ENCODE data around the gene PMP22. TPM values are rescaled to one million over a fixed set of nuclear protein-coding genes. Genes with fewer than 3 reads are reported as not detected.
A peak's percentile ranks its signal among the peaks of the same experiment; 100 is the strongest.

PMP22 gene
- total RNA-seq (2022) (0.83 and 1.7 TPM in 2 replicates), Bru-seq, nascent RNA (percentile 21 among the genes with signal in this experiment), BruChase-seq, experiment 1, labeled RNA remaining after a 6-hour chase (percentile 27 among the genes with signal in this experiment), BruChase-seq, experiment 2, labeled RNA remaining after a 2-hour chase (percentile 21 among the genes with signal in this experiment)
- long read RNA-seq, partial matches to known transcripts = 2 of 2 reads
- long read RNA-seq, other reads (novel, unspliced or antisense) = 0 of 2 reads

DNA sequence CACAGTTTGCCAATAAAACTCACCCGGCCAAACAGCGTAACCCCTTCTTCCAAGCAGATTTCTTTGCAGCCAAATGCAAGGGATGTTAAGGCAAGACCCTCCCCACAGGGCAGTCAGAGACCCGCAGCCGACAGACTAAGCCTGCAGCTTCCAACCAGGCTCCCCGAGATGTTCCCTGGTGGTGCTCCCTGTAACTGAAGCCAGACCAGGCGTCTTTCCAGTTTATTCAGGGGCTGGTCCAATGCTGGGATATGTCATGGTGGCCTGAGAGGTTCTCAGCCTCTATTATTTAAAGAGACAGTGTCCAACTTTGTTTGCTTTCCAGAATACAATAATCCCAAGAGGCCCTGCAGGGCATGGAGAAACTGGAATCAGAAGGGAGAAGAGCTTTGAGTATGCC, at the start of gene PMP22:
TSS of gene PMP22 (minus strand) at position 196 of the 400 bp plus-strand sequence. CDS start 4,599 bp downstream, outside the sequence.
- Mint-ChIP-seq H3K9me3 (ENCODE audit: low read depth, unreplicated experiment) (no peaks in the 10 kb centered on the region), H3K27me3 (ENCODE audit: unreplicated experiment) (peaks cover 72% of the 10 kb centered on the region), H3K4me3 (ENCODE audit: low read depth, unreplicated experiment) (no peak within 1 kb of the TSS), H3K4me1 (ENCODE audit: low read depth, unreplicated experiment) (peaks cover 18% of the 10 kb centered on the region), H3K27ac (ENCODE audit: unreplicated experiment) (no peak within 1 kb of the TSS), H3K36me3 (ENCODE audit: insufficient read depth, unreplicated experiment) (no peaks in the 10 kb centered on the region)
- no TSS peak for BruUV-seq (replicated peaks)
- intact Hi-C loops (cut with micrococcal nuclease; ENCODE audit: unreplicated experiment) = no loop called here
- TF ChIP-seq, protein P1, sequence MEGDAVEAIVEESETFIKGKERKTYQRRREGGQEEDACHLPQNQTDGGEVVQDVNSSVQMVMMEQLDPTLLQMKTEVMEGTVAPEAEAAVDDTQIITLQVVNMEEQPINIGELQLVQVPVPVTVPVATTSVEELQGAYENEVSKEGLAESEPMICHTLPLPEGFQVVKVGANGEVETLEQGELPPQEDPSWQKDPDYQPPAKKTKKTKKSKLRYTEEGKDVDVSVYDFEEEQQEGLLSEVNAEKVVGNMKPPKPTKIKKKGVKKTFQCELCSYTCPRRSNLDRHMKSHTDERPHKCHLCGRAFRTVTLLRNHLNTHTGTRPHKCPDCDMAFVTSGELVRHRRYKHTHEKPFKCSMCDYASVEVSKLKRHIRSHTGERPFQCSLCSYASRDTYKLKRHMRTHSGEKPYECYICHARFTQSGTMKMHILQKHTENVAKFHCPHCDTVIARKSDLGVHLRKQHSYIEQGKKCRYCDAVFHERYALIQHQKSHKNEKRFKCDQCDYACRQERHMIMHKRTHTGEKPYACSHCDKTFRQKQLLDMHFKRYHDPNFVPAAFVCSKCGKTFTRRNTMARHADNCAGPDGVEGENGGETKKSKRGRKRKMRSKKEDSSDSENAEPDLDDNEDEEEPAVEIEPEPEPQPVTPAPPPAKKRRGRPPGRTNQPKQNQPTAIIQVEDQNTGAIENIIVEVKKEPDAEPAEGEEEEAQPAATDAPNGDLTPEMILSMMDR (IDR thresholded peaks at IDR 0.05; ENCODE audit: unreplicated experiment) = no peak
- CTCF ChIA-PET = interaction anchor here (1.4 kb wide), 1 partner anchor 238 kb away, joined by 8 read pairs; no protein-coding TSS in a partner anchor
- DNase-seq = no peak

DNA sequence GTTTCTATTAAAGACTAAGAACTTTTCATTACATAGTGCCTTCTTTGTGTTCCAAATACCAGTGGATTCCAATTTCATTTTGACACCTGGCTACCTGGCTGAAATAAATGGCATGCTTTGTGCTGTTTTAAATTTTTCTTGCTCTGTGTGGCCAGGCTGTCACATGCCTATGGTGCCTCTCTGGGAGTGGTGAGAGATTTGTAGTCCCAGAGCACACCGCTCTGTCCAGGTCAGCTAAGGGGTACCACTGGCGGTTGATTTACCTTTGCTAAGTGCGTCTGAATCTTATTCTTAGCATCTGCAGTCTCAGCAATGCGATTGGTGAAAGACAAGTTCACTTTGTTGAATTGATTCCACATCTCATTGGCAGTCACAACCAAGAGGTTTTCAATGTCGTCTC, 46.9 kb upstream of the PMP22 start:
- Mint-ChIP-seq H3K4me3 (ENCODE audit: low read depth, unreplicated experiment) (no peak overlapping the region), H3K9me3 (ENCODE audit: low read depth, unreplicated experiment) (no peaks in the 10 kb centered on the region), H3K27me3 (ENCODE audit: unreplicated experiment) (peaks cover 28% of the 10 kb centered on the region), H3K4me1 (ENCODE audit: low read depth, unreplicated experiment) (no peaks in the 10 kb centered on the region), H3K36me3 (ENCODE audit: insufficient read depth, unreplicated experiment) (no peaks in the 10 kb centered on the region), H3K27ac (ENCODE audit: unreplicated experiment) (no peak overlapping the region)
- no TSS peak for BruUV-seq (replicated peaks)
- CTCF ChIA-PET = no interaction called here
- TF ChIP-seq, protein P1 (IDR thresholded peaks at IDR 0.05; ENCODE audit: unreplicated experiment) = no peak
- DNase-seq = no peak
- intact Hi-C loops (cut with micrococcal nuclease; ENCODE audit: unreplicated experiment) = no loop called here

DNA sequence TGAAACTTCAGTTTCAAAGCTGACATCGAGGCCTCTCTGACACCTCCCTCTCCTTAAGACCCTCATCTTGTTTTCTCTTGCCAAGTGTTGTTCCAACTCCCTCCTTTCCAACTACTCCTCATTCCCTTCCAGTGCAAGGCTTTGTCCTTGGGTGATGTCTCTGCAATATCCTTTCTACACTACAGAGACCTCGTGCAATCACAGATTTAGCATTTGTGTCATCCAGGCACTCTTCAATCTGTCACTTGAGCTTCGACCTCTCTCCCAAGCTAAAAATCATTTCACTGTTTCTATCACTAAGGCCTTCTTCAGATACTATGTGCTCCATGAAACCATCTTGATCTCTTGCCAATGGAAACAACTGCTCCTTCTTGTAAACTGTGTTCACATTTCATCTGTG, 44.7 kb upstream of the PMP22 start:
- H3K4me3 Mint-ChIP-seq (ENCODE audit: low read depth, unreplicated experiment) = no peak overlapping the region
- H3K27ac Mint-ChIP-seq (ENCODE audit: unreplicated experiment) = no peak overlapping the region
- no peaks in the 10 kb centered on the region for H3K4me1 Mint-ChIP-seq (ENCODE audit: low read depth, unreplicated experiment)
- CTCF ChIA-PET = no interaction called here
- H3K27me3 Mint-ChIP-seq (ENCODE audit: unreplicated experiment) = peaks cover 11% of the 10 kb centered on the region
- BruUV-seq (replicated peaks) = no TSS peak
- H3K9me3 Mint-ChIP-seq (ENCODE audit: low read depth, unreplicated experiment) = no peaks in the 10 kb centered on the region
- TF ChIP-seq, protein P1 (IDR thresholded peaks at IDR 0.05; ENCODE audit: unreplicated experiment) = no peak
- intact Hi-C loops (cut with micrococcal nuclease; ENCODE audit: unreplicated experiment) = no loop called here
- H3K36me3 Mint-ChIP-seq (ENCODE audit: insufficient read depth, unreplicated experiment) = no peaks in the 10 kb centered on the region
- no peak for DNase-seq

DNA sequence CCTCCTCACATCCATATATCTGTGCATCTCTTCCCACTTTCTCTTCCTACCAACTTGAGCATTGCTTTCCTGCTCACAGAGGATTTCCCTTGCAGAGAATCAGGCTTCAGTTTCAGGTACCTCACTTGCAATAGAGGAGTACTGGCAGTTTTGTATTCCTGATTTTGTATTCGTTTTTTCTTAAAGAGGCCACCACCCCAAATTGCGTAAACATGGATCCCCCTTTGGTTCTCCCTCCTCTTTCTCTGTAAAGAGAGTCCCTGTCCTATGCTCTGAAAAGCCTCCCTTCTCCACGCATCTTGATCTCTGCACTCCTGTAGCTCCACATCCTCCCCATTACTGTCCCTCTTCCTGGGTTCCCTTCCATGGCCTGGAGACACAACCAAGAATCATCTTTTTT, 44.1 kb upstream of the PMP22 start:
- H3K27me3 Mint-ChIP-seq (ENCODE audit: unreplicated experiment) = peaks cover 5% of the 10 kb centered on the region
- intact Hi-C loops (cut with micrococcal nuclease; ENCODE audit: unreplicated experiment) = no loop called here
- DNase-seq = no peak
- no peak overlapping the region for H3K4me3 Mint-ChIP-seq (ENCODE audit: low read depth, unreplicated experiment)
- no peak overlapping the region for H3K27ac Mint-ChIP-seq (ENCODE audit: unreplicated experiment)
- TF ChIP-seq, protein P1 (IDR thresholded peaks at IDR 0.05; ENCODE audit: unreplicated experiment) = no peak
- no peaks in the 10 kb centered on the region for H3K36me3 Mint-ChIP-seq (ENCODE audit: insufficient read depth, unreplicated experiment)
- no TSS peak for BruUV-seq (replicated peaks)
- H3K9me3 Mint-ChIP-seq (ENCODE audit: low read depth, unreplicated experiment) = no peaks in the 10 kb centered on the region
- CTCF ChIA-PET = no interaction called here
- no peaks in the 10 kb centered on the region for H3K4me1 Mint-ChIP-seq (ENCODE audit: low read depth, unreplicated experiment)
